H1 (cell line): Measurements from ENCODE around the gene MEIOB.

Experiments
- CTCF ChIP-seq, 3 experiments: IDR thresholded peaks; 1 replicate in 2 of 3; 2 replicates in 1 of 3; pipeline versions ENCODE4 v1.5.1 to v1.6.1; 2011; ENCODE audit warnings: low read length in 3 of 3, mild to moderate bottlenecking in 3 of 3, inconsistent platforms in 2 of 3, low read depth in 1 of 3, moderate library complexity in 1 of 3; ENCODE audit not compliant: insufficient read depth in 1 of 3; ENCODE audit errors: control extremely low read depth in 1 of 3
- EZH2 ChIP-seq: fragments of 200-600 bp; sonication (generic); IDR thresholded peaks from 2 replicates; pipeline ENCODE4 v1.7.1; 2012; ENCODE audit warnings: low read depth, mild to moderate bottlenecking, moderate library complexity, low read length, inconsistent platforms; ENCODE audit not compliant: severe bottlenecking
- ZNF274 ChIP-seq: IDR thresholded peaks from 2 replicates; pipeline ENCODE4 v1.7.0; 2012; ENCODE audit warnings: low read length, borderline replicate concordance; ENCODE audit errors: extremely low read depth

GRCh38 chr16:1790261-1790610 is 81.7 kb downstream of the MEIOB start:
- TF ChIP-seq CTCF (IDR thresholded peaks at IDR 0.05; ENCODE audit: control extremely low read depth in 1 of 3, insufficient read depth in 1 of 3, low read depth in 1 of 3, low read length in 3 of 3) (no peak), EZH2 (no peak), ZNF274 (no peak)
